IPS-NIHi11 (cell line): ENCODE data around the gene SOX11.

ENCODE experiments used
- DNase-seq: peaks from one replicate; pipeline ENCODE4 v3.0.0; 2012; ENCODE audit warnings: mixed read lengths, low spot score

The SOX11 gene

DNA sequence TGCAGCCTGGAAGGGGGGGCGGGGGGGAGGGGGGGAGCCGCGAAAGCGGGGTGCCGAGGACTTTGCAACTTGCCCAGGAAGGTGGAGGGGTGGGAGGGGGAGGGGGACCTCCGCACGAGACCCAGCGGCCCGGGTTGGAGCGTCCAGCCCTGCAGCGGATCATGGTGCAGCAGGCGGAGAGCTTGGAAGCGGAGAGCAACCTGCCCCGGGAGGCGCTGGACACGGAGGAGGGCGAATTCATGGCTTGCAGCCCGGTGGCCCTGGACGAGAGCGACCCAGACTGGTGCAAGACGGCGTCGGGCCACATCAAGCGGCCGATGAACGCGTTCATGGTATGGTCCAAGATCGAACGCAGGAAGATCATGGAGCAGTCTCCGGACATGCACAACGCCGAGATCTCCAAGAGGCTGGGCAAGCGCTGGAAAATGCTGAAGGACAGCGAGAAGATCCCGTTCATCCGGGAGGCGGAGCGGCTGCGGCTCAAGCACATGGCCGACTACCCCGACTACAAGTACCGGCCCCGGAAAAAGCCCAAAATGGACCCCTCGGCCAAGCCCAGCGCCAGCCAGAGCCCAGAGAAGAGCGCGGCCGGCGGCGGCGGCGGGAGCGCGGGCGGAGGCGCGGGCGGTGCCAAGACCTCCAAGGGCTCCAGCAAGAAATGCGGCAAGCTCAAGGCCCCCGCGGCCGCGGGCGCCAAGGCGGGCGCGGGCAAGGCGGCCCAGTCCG, 540 bp downstream of the SOX11 start:
- DNase-seq, result no peak

DNA sequence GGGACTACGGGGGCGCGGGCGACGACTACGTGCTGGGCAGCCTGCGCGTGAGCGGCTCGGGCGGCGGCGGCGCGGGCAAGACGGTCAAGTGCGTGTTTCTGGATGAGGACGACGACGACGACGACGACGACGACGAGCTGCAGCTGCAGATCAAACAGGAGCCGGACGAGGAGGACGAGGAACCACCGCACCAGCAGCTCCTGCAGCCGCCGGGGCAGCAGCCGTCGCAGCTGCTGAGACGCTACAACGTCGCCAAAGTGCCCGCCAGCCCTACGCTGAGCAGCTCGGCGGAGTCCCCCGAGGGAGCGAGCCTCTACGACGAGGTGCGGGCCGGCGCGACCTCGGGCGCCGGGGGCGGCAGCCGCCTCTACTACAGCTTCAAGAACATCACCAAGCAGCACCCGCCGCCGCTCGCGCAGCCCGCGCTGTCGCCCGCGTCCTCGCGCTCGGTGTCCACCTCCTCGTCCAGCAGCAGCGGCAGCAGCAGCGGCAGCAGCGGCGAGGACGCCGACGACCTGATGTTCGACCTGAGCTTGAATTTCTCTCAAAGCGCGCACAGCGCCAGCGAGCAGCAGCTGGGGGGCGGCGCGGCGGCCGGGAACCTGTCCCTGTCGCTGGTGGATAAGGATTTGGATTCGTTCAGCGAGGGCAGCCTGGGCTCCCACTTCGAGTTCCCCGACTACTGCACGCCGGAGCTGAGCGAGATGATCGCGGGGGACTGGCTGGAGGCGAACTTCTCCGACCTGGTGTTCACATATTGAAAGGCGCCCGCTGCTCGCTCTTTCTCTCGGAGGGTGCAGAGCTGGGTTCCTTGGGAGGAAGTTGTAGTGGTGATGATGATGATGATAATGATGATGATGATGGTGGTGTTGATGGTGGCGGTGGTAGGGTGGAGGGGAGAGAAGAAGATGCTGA, 1.4 kb downstream of the SOX11 start:
- no peak for DNase-seq

DNA sequence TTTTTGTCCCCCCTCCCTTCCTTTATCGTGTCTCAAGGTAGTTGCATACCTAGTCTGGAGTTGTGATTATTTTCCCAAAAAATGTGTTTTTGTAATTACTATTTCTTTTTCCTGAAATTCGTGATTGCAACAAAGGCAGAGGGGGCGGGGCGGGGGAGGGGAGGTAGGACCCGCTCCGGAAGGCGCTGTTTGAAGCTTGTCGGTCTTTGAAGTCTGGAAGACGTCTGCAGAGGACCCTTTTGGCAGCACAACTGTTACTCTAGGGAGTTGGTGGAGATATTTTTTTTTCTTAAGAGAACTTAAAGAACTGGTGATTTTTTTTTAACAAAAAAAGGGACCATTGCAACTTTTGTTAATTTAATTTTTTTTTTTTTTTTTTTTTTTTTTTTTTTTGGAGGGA, 2.1 kb downstream of the SOX11 start:
- peak; percentile 26 for DNase-seq

DNA sequence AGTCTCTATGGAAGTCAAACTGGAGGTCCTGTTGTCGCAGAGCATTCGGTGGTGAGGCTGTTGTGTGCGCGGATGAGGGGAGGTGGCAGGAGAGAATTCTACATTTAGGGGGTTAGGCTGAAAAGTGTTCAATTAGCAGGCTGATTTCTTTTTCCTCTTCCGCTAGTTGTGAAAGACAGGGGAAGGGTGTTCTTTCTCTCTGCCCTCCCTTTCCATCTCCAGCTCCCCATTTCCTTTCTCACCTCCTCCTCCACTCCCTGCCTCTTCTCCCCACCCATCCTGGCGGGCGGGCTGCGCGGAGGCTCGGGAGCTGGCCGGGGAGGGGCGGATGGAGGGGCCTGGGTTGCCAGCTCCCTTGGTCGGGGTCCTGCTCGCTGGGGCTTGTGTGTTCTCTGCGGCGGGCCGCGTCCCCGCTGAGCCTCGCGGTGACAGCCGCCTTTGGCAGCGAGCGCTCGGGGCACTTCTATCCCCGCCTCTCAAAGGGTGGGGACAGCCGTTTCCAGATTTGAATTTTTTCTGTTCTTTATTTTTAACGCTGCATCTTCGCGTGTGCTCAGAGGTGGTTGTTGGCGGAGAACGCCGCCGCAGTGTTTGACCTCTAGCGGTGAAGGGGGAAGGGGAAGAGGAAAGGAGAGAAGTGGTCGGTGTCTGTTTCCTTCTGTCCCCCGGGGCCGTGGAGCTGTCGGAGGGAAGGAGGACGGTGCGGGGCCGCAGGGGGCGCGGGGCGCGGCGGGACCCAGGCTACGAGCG, 3.6 kb downstream of the SOX11 start:
- peak; percentile 21 for DNase-seq

DNA sequence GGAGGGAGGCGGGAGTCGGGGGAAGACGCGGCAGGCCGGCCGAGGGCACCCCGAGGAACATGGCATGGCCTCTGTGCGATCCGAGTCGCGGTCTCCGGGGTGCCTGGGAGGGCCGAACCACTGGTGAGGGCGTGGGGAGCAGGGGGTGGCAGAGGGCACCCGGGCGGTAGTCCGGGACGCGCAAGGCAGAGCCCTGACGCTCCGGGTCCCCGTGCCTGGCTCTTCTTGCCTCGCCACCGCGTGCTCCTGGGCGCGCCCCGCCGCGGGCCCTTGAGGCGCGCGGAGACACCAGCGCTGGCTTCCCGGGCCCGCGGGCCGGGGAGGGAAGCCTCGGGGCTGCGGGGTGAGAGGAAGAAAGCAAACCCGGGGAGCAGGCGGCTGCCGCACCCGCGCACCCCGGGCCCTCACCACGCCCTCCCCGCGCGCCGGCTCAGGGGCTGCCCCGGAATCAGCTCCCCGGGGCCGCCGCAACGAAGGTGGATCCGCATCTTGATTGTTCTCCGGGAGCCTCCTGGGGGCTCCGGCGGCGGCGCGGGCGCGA, 4.3 kb downstream of the SOX11 start:
- no peak for DNase-seq

DNA sequence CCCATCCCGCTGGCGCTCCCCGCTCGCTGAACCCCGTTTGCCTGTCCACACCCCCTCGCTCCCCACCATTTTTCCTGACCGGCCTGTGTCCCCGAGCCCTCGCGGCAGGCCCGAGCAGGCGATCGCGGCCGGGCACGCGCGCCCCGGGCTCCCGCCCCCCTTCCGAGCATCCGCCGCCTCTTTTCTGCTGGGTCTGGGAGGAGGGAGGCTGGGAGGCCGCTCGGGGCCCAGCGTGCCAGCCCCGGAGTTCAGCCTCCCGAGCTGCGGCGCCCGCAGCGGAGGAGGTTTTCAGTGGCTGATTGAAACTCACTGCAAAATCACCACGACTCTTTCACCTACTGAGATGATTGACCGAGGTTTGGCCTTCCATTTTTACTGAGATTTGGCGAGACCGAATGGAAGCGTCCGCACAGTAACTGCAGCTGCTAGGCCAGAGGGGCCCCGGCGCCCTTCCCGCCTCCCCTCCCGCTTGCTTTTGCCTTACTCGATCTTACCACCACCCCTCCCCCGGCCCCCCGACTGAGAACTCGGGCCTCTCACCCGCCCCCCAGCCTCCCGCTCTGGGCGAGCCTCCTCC, 4.8 kb downstream of the SOX11 start:
- DNase-seq, result peak; percentile 43

DNA sequence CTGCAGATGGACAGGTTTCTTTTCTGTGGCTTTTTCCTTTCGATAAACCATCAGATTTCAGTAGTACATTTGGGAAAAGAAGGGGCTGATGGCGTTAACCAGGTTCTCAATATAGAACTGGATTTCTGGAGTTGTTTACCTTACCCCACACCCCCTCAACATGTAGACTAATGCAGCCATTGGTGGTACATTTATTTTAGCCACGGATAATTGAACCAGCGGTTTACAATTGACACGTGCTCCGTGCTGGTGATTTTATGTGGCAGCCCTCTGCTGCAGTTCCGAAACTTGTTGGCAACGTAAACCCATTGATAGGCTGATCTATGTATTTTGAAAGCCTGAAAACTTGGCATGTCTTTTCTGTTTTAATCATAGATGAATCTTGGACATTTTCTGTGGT, 5.4 kb downstream of the SOX11 start:
- DNase-seq, result no peak

DNA sequence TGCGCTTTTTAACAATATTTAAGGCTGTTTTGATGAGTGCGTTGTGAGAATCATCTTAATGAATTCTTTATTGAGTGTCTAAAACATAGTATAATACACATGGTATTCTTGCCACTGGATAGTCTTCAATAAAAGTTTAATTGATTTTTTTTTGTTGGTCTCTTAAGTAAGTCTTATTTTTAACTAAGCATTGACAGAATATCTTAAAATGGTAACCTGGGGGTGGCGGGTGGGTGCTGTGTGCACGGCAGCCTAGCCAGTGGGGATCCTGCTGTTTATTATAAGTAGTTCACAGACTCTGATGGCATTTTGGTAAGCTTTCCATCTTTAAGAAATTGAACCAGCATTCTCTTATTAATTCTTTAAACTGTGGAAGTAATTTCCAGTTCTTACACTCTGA, 6.0 kb downstream of the SOX11 start:
- no peak for DNase-seq

DNA sequence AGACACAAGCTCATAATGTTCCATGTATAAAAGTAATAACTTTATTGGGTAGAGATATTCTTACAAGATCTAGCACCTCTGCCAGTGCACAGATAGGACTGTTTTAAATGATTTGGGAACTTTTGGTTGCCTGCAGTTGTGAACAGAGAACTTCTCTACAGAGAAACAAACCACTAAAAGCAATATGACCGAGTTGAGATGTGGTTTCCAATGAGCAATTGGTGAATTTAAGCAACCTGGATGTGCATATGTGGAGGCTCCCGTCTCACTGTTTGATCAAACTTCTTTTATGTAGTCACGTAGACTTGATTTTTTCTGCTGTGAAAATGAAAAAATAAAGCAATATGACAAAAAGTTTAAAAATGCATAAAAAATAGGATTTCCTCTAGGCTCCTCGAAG, 7.8 kb downstream of the SOX11 start:
- DNase-seq, result no peak

DNA sequence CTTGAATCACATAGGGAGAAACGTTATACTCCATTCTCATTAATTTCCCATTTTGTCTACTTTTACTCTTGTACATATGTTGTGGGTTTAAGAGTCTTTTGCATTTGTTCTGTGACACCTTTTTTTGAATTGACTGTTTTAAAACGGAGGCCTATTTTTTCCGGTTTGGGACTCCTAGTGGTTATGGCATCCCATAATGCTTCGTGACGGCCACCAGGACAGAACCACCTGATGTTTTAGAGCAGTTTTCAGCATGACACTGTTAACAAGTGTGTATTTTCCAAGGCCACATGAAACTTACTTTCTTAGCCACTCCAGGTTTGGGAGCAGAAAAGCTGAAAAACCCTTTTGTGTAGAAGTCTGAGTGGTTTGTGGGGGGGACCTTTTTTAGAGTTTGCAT, 8.4 kb downstream of the SOX11 start:
- no peak for DNase-seq

DNA sequence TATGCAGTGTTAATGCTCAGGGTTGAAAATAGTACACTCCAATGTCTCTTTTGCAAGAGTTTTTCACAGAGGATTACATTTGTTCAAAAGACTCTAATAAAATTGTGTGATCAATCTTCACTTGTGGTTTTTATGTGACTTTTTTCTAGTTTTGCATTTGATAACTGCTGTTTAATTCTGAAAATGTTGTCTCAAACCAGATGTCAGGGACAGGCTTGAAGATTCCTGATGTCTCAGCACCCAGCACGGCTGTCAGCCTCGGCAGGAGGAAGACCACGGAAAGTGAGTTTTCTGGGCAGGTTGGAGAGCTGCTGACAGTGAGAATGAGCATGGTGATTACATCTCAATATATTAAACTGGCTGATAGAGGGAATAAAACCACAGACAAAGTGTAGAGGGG, 9.1 kb downstream of the SOX11 start:
- no peak for DNase-seq

DNA sequence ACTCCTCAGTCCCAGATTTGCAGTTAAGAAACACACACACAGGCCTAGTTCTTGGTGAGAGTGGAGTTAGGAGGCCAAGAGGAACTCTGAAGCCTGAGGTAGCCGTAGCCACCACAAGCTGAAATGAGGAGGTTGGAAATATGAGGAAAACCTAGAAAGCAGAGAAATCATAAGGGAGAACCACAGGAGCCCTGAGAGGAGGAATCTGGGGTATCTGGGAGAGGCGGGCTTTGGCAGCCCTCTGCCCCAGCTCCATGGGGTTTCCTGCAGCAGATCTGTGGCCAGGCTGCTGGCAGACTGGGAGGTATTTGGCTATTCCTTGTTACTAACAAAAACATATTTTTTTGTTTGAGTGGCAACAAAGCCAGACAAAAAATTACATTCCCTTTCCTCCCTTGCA, 11.0 kb downstream of the SOX11 start:
- DNase-seq, result no peak

DNA sequence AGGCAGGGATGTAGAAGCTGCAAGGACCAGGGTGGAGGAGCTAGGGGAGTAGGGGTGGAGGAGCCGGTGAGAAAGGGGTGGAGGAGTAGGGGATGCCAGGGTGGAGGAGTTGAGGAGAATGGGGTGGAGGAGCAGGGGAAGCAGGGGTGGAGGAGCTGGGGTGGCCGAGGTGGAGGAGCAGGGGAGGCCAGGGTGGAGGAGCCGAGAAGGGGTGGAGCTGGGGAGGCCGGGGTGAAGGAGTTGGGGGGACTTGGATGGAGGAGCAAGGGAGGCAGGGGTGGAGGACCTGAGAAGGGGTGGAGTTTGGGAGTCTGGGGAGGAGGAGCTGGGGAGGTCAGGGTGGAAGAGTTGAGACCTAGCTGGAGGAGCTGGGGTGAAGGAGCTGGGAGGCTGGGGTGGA, 13.3 kb downstream of the SOX11 start:
- no peak for DNase-seq

DNA sequence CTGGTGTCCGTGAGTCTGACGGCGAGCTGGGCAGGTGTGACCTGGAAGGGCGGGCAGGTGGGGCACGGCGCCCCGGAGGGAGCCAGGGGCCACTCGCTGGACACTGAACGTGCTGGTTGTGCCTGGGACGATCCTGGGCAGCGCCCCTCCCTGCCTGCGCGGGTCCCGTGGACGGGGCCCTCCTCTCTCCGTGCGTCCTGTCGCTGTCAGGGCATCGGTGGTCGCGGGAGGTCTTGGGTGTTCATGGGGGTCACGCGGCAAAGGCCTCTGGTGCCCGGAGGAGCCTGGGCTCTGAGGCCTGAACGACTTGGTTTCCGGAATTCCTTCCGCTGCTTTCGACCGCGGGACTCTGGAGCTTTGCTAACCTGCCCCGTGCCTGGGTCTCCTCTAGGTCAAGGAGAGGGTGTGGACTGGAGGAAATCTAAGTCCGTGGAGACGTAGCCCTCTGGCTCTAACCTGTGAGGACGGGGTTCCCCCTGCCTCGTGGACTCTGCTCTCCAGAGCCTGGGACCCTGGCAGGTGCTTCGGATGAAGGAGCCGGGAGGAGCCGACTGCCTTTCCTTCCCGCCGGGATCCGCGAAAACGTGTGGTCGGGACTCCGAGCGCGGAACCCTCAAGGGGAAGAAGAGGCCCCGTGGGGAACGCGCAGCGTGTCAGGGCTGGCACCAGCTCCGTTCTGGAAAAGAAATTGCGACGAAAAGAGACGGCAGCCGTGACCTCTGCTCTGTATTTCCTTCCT, 14.7 kb downstream of the SOX11 start:
- DNase-seq, result no peak

DNA sequence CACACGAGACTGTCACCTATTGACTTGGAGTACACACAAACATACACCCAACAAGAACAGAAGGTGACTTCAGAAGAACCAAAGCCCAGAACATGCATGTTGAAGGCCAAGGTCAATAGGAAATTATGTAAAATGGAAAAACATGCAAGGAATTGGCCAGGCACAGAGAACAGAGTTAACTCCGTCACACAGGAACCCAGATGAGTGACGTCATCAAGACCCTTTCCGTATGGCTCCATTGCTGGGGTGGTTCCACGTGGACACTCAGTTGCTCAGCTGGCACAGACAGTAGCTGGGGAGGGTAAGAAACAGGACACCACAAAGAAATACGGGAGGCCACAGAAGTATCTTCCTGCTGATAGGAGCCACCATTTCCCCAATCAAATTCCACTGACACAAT, 18.4 kb downstream of the SOX11 start:
- no peak for DNase-seq

DNA sequence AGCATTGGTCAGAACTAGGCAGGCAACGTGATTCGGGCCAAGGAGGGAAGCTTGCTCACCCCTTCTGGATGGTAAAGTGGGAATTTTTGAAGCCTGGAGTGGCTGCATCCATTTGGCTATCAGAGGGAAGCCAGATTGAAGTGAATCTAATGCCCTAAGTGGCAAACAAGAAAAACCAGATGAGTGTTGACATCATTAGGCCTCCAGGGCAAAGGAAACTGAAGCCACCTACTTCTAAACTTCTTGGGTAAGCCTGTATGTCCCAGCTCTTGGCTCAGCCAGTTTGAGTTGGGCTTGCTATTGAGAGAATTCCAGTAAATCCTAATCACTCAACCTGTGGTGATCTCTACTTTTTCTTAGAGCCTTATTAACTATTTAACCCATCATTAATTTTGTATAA, 20.9 kb downstream of the SOX11 start:
- DNase-seq, result no peak

DNA sequence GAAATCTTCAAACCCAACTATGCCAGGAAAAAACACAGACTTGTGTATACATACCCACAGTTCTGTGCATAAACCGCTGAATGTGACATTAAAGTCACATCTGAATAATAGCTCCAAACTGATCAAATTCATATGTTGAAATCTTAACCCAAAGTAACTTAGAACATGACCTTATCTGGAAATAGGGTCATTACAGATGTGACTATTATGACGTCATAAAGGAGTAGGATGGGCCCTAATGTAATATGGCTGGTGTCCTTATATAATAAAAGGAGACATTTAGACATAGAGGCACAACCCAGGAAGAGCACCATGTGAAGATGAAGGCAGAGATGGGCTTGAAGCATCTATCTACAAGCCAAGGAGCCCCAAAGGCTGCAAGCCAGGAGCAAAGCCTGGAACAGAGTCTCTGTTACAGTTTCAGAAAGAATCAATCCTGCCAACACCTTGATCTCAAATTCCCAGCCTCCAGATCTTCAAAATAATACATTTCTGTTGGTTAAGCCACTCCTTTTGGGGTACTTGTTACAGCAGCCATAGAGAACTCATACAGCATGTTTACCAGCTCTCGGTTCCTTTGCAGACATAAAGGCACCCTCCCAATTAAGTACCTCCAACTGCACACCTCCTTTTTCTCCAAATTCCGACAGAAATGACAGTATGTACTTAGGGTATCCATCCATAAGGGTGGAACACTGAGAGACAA, 27.6 kb downstream of the SOX11 start:
- no peak for DNase-seq

DNA sequence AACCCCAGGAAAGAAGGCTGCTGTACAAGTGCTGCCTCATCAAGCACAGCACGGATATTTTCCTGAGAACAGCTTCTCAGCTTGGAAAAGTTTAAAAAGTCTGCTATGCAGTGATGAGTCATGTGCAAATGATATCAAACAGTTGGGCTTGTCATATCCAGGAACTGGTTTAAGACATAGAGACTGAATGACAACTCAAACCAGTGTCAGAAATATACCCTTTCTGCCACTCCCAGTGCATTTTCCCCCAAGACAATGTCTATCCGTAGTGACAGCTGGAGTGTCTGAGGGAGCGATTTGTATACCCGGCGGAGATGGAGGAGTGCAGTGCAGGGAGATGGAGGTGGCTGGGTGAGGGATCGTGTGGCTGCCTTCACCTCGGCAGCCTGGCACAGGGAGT, 28.2 kb downstream of the SOX11 start:
- no peak for DNase-seq

DNA sequence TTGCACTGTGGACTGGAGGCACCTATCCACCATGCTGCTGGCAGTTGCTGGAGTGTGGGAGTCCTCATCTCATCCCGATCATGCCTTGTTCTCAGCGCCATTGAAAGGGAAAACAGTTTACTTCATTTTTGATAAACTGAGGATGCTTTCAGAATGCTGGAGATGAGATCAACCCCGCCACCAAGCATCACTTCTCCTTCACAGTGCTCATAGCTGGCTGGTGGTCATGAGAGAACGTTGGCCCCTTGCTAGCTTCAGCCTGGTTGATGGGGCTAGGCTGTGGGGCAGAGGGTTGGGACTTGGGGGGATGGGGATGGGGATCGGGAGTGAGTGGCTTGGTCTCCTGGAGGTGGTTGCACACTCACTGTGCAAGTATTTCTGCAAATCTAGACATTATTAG, 30.1 kb downstream of the SOX11 start:
- DNase-seq, result no peak

DNA sequence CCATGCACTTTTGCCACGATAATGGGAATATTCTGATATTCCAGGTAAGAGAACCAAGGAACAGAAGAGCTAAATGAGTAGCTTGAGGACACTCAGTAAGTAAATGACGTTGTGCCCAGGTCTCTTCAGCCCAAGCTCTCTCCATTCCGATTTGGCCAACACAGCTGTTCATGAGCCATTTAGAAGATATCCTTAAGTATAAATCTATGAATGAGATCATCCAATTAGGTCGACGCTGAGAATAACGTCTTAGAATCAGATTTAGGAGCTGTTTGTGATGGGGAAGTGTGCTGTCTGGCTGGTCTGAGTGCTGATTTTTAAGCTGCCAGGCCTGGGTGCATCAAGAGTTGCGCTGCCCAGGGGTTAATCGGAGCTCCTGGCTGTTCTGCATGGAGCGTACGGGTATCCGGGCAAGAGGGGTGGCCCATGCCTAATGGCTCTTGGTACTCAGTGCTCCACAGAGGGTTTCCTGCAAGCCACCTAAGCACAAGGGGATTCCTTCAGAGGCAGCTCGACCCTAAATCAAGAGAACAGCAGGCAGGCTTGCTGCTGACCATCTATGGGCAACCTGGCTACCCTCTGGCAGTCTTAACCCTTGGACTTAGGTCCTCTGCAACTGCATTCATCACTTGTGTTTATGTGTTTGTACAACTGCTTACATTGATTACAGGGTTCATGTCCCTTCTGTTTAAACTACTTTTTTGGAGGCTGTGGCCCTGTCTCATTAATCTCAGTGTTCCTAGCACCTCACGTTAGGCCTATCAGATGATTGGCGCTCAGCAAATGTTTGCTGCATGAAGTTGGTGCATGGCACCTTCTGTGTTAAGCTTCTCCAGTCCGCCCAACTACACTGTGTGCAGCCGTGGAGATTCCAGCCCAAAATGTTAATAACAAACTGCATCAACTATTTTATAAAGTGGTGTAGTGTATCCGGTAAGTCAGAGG, 31.9 kb downstream of the SOX11 start:
- no peak for DNase-seq
